B cell (primary cell): ENCODE data around the gene TOR1AIP1. TPM values are rescaled to one million over a fixed set of nuclear protein-coding genes. Genes with fewer than 3 reads are reported as not detected.

ENCODE experiments used
- ATAC-seq: fragments of 200-7000 bp; cut with Tn5 transposase; one replicate; pipeline ENCODE4 v1.10.0; 2021; ENCODE audit warnings: low read depth, mild to moderate bottlenecking, moderate number of reproducible peaks, moderate library complexity
- CTCF ChIA-PET: fragments of 350-600 bp; sonication (Branson Sonifier 250); formaldehyde crosslinking; loops from one replicate; lab custom pipeline; 2021; ENCODE audit warnings: antibody characterized with exemption, inconsistent platforms; lab: Charles Lee
- POLR2A ChIA-PET: fragments of 350-600 bp; sonication (Branson Sonifier 250); formaldehyde crosslinking; loops from one replicate; lab custom pipeline; 2021; ENCODE audit warnings: antibody characterized with exemption; lab: Charles Lee
- DNase-seq: peaks from one replicate; pipeline ENCODE4 v3.0.0; 2013
- H2AFZ ChIP-seq: 2 replicates; pipeline ENCODE4 v1.6.1; 2012; ENCODE audit warnings: mild to moderate bottlenecking, low read depth, low read length; ENCODE audit not compliant: insufficient read depth, poor library complexity, severe bottlenecking
- H3K27ac ChIP-seq, 2 donors: 1 replicate in 1 of 2; 2 replicates in 1 of 2; pipeline ENCODE4 v1.5.1; 2012 to 2013; ENCODE audit warnings: low read length in 2 of 2, mild to moderate bottlenecking in 2 of 2, moderate library complexity in 1 of 2
- H3K27me3 ChIP-seq, 4 experiments: fragments of 200-600 bp in 1 of 4; sonication (generic) in 1 of 4; replicated peaks in 1 of 4; 1 replicate in 2 of 4; 2 replicates in 2 of 4; pipeline versions ENCODE4 v1.6.1 to v1.7.0; 2013 to 2016; ENCODE audit warnings: low read length in 3 of 4, mild to moderate bottlenecking in 2 of 4, mixed read lengths in 1 of 4, moderate library complexity in 1 of 4; ENCODE audit not compliant: insufficient read depth in 4 of 4, control insufficient read depth in 3 of 4; ENCODE audit errors: control extremely low read depth in 1 of 4
- H3K36me3 ChIP-seq, 2 experiments: replicated peaks in 1 of 2; 1 replicate in 1 of 2; 2 replicates in 1 of 2; pipeline versions ENCODE4 v1.6.1 to v1.7.1; 2013; ENCODE audit warnings: low read length in 1 of 2; ENCODE audit not compliant: insufficient read depth in 2 of 2, control insufficient read depth in 1 of 2; ENCODE audit errors: control extremely low read depth in 1 of 2, extremely low read depth in 1 of 2
- H3K4me1 ChIP-seq, 2 donors: fragments of 200-600 bp in 1 of 2; sonication (generic) in 1 of 2; 1 replicate in 1 of 2; 2 replicates in 1 of 2; pipeline versions ENCODE4 v1.5.1 to v1.6.1; 2013 to 2017; ENCODE audit warnings: low read length in 2 of 2; ENCODE audit not compliant: control insufficient read depth in 2 of 2, insufficient read depth in 2 of 2
- H3K4me2 ChIP-seq: replicated peaks from 2 replicates; pipeline ENCODE3; 2012; ENCODE audit warnings: mild to moderate bottlenecking, low read depth, low read length; ENCODE audit not compliant: poor library complexity, severe bottlenecking
- H3K4me3 ChIP-seq, 5 experiments: fragments of 200-600 bp in 1 of 5; sonication (generic) in 1 of 5; 1 replicate in 3 of 5; 2 replicates in 2 of 5; pipeline versions ENCODE4 v1.5.1 to v1.7.0; 2011 to 2016; ENCODE audit warnings: low read length in 4 of 5, mild to moderate bottlenecking in 4 of 5, low read depth in 2 of 5, control low read depth in 1 of 5, moderate library complexity in 1 of 5; ENCODE audit not compliant: insufficient read depth in 1 of 5; ENCODE audit errors: control extremely low read depth in 1 of 5, extremely low read depth in 1 of 5
- H3K79me2 ChIP-seq: fragments of 200-600 bp; sonication (generic); one replicate; pipeline ENCODE4 v1.6.0; 2016; ENCODE audit warnings: low read length; ENCODE audit not compliant: control insufficient read depth, insufficient read depth
- H3K9ac ChIP-seq: fragments of 200-600 bp; sonication (generic); 2 replicates; pipeline ENCODE4 v1.6.1; 2017; ENCODE audit warnings: mild to moderate bottlenecking, low read length, moderate library complexity
- H3K9me3 ChIP-seq, 3 donors: one replicate each; pipeline versions ENCODE4 v1.6.1 to v1.7.1; 2013; ENCODE audit warnings: low read length in 2 of 3; ENCODE audit not compliant: control insufficient read depth in 2 of 3, insufficient read depth in 1 of 3; ENCODE audit errors: control extremely low read depth in 1 of 3
- H4K20me1 ChIP-seq: 2 replicates; pipeline ENCODE4 v1.6.0; 2012; ENCODE audit warnings: mild to moderate bottlenecking, low read length; ENCODE audit not compliant: insufficient read depth, control insufficient read depth, poor library complexity, severe bottlenecking
- H3K27ac Mint-ChIP-seq: one replicate; pipeline ENCODE4 v1.8.0; 2021; ENCODE audit warnings: mixed read lengths
- H3K27me3 Mint-ChIP-seq: one replicate; pipeline ENCODE4 v1.8.0; 2021; ENCODE audit warnings: mixed read lengths
- H3K4me1 Mint-ChIP-seq: one replicate; pipeline ENCODE4 v1.8.0; 2021; ENCODE audit warnings: mixed read lengths
- H3K4me3 Mint-ChIP-seq: one replicate; pipeline ENCODE4 v1.8.0; 2021; ENCODE audit warnings: mixed read lengths
- H3K9me3 Mint-ChIP-seq: one replicate; pipeline ENCODE4 v1.8.0; 2022; ENCODE audit warnings: mixed read lengths; ENCODE audit not compliant: insufficient read depth
- EZH2 ChIP-seq: IDR thresholded peaks from 2 replicates; pipeline ENCODE4 v1.6.1; 2012; ENCODE audit warnings: borderline replicate concordance, low read depth, mild to moderate bottlenecking, moderate library complexity, low read length; ENCODE audit not compliant: insufficient read depth, poor library complexity, severe bottlenecking
- WGBS: methylation state at CpG from one replicate; pipeline ENCODE4 v1.1.5; 2013; ENCODE audit warnings: missing lambda C conversion rate; ENCODE audit not compliant: insufficient coverage; 5-methylcytosine and 5-hydroxymethylcytosine counted together
- intact Hi-C: fragments of 100-400 bp; cut with micrococcal nuclease; formaldehyde crosslinking; loops from one replicate; pipeline ENCODE4 v1.10.0; 2022
- polyA plus RNA-seq: library from polyadenylated mRNA; depleted of rRNA; stranded (reverse); fragments of >200 nt; gene quantifications from 2 replicates; pipeline ENCODE4 v1.2.3, GENCODE V29; 2012
- total RNA-seq, 2 donors: library from RNA; stranded (reverse); fragments of 120-200 nt in 1 of 2; gene quantifications; 1 replicate in 1 of 2; 2 replicates in 1 of 2; pipeline versions ENCODE4 v1.2.3 to v1.2.4, GENCODE V29; 2013 to 2022
- TF ChIP-seq, protein P1 (sequence below): fragments of 200-600 bp; IDR thresholded peaks from one replicate; pipeline ENCODE4 v1.8.0; 2022; ENCODE audit warnings: antibody characterized with exemption, mild to moderate bottlenecking

The TOR1AIP1 gene
- total and polyA plus RNA-seq, 2 donors (not counting 1 experiment from before 2014, with no cell fraction given), result 43.3 to 98.1 TPM

DNA sequence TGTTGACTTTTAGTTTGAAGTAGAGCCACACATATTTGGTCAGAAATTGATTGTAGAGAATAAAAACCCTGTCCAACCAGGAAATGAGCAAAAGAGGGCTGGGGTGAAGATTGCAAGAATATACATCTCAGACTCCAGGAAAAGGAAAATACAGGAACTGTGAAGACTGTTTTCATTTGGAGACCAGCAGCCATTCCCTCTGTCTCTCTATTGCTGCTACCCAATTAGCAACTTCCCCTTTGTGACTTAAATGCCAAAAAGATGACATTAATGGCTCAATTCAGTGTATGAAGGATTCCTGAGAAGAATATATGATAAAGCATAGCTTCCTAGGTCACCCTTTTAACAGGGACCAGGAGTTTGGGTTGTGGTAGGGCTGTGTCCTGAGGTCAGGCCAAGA, 40.9 kb downstream of the TOR1AIP1 start:
- Histone ChIP-seq H3K79me2 (no peaks in the 10 kb centered on the region), H3K27me3 (no peaks in the 10 kb centered on the region), H3K27ac (no peak overlapping the region), H3K9me3 (no peaks in the 10 kb centered on the region), H4K20me1 (no peaks in the 10 kb centered on the region), H3K4me3 (no peak overlapping the region), H2AFZ (no peak overlapping the region), H3K4me1 (no peaks in the 10 kb centered on the region), H3K9ac (no peak overlapping the region), H3K4me2 (no peak overlapping the region), H3K36me3 (peaks cover 6 to 30% of the 10 kb centered on the region in 2 experiments)
- Mint-ChIP-seq H3K4me3 (no peak overlapping the region), H3K9me3 (no peaks in the 10 kb centered on the region), H3K27me3 (no peaks in the 10 kb centered on the region), H3K27ac (no peak overlapping the region), H3K4me1 (no peaks in the 10 kb centered on the region)
- no peak for DNase-seq
- intact Hi-C loops, result no loop called here
- POLR2A ChIA-PET, result no interaction called here
- CTCF ChIA-PET, result interaction anchor here (1.0 to 1.2 kb wide), 2 partner anchors 55 to 256 kb away, joined by 3 to 4 read pairs; no protein-coding TSS in a partner anchor
- TF ChIP-seq, protein P1, sequence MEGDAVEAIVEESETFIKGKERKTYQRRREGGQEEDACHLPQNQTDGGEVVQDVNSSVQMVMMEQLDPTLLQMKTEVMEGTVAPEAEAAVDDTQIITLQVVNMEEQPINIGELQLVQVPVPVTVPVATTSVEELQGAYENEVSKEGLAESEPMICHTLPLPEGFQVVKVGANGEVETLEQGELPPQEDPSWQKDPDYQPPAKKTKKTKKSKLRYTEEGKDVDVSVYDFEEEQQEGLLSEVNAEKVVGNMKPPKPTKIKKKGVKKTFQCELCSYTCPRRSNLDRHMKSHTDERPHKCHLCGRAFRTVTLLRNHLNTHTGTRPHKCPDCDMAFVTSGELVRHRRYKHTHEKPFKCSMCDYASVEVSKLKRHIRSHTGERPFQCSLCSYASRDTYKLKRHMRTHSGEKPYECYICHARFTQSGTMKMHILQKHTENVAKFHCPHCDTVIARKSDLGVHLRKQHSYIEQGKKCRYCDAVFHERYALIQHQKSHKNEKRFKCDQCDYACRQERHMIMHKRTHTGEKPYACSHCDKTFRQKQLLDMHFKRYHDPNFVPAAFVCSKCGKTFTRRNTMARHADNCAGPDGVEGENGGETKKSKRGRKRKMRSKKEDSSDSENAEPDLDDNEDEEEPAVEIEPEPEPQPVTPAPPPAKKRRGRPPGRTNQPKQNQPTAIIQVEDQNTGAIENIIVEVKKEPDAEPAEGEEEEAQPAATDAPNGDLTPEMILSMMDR, result no peak
- no peak for TF ChIP-seq EZH2
- no peak for ATAC-seq

DNA sequence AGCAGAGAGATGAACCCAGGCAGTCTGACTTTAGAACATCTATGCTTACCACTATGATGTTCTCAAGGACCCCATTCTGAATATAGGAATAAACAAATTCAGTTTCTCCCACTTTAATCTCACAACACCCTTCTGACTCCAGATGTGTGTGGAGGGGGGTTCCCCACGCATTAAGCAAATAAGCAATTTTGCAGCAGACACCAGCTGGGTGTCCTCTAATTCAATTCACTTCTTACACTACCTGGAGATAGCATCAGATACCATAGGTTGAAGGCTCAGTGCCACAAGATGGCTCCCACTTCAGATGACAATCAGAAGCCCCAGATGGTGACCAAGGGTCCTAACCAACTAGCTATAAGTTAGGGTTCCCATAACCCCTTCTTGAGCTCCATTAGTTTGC, 42.2 kb downstream of the TOR1AIP1 start:
- POLR2A ChIA-PET, result no interaction called here
- no CpG with 5 or more reads among the region's 1 CpG for WGBS

More for the DNA sequence above, 42.2 kb downstream of the TOR1AIP1 start:
- Histone ChIP-seq H3K4me1 (no peaks in the 10 kb centered on the region), H4K20me1 (no peaks in the 10 kb centered on the region), H3K4me2 (no peak overlapping the region), H3K79me2 (no peaks in the 10 kb centered on the region), H3K27ac (no peak overlapping the region), H2AFZ (no peak overlapping the region), H3K36me3 (peaks cover 6 to 19% of the 10 kb centered on the region in 2 experiments), H3K27me3 (no peaks in the 10 kb centered on the region), H3K9ac (no peak overlapping the region), H3K9me3 (no peaks in the 10 kb centered on the region), H3K4me3 (no peak overlapping the region)
- TF ChIP-seq, protein P1, result no peak
- no peak for TF ChIP-seq EZH2
- Mint-ChIP-seq H3K27ac (no peak overlapping the region), H3K27me3 (no peaks in the 10 kb centered on the region), H3K9me3 (no peaks in the 10 kb centered on the region), H3K4me3 (no peak overlapping the region), H3K4me1 (no peaks in the 10 kb centered on the region)
- DNase-seq, result no peak
- intact Hi-C loops, result no loop called here
- ATAC-seq, result no peak
- CTCF ChIA-PET, result interaction anchor here (1.2 kb wide), 1 partner anchor 57 kb away, joined by 4 read pairs; no protein-coding TSS in a partner anchor
